ENCODE measurements around the gene NEIL3.

GRCh38 chr4:177411996-177412395 is 102.3 kb downstream of the NEIL3 start:
- TF ChIP-seq CTCF (IDR thresholded peaks at IDR 0.05; ENCODE audit: low read length) (no peak), EZH2phosphoT487 (IDR thresholded peaks at IDR 0.05; ENCODE audit: low read length) (no peak), EZH2 (optimal IDR thresholded peaks at IDR 0.05; ENCODE audit: low read depth, low read length) (no peak)

Data from MM.1S (cell line).